HG03558 (cell line): ENCODE measurements around the gene TAL1.
"Not testable (repeated sequence)": the region's sequence is repeated elsewhere in the genome, so short reads cannot be mapped to it uniquely, and the experiment has no call there.

Experiments
- ATAC-seq: cut with Tn5 transposase; IDR thresholded peaks from one replicate; pipeline ENCODE4 v1.9.1; 2021; ENCODE audit warnings: moderate number of reproducible peaks; ENCODE audit not compliant: unreplicated experiment; ENCODE audit errors: extremely low read depth

TAL1 gene

GRCh38 chr1:47232187-47232874 is at the start of gene TAL1:
Gene TAL1, minus strand, starts transcription at chr1:47232225. Its CDS starts 6,337 bp downstream, at chr1:47225888.
- no peak for ATAC-seq

- no peak for ATAC-seq
These were observed 48.1 kb upstream of the TAL1 start for GRCh38 chr1:47280142-47280541.

- no peak for ATAC-seq
These were observed 44.8 kb upstream of the TAL1 start for GRCh38 chr1:47276850-47277249.

GRCh38 chr1:47275811-47276210 is 43.8 kb upstream of the TAL1 start:
- not testable (repeated sequence) for ATAC-seq

GRCh38 chr1:47265529-47265928 is 33.5 kb upstream of the TAL1 start:
- not testable (repeated sequence) for ATAC-seq

- no peak for ATAC-seq
These were observed 30.9 kb upstream of the TAL1 start for GRCh38 chr1:47262787-47263413.

- ATAC-seq = no peak
These were observed 25.2 kb upstream of the TAL1 start for GRCh38 chr1:47257224-47257623.

GRCh38 chr1:47252795-47253194 is 20.8 kb upstream of the TAL1 start:
- no peak for ATAC-seq

- no peak for ATAC-seq
These were observed 20.3 kb upstream of the TAL1 start for GRCh38 chr1:47252369-47252768.

- no peak for ATAC-seq
These were observed 17.7 kb upstream of the TAL1 start for GRCh38 chr1:47249755-47250154.

GRCh38 chr1:47244339-47244862 is 12.4 kb upstream of the TAL1 start:
- no peak for ATAC-seq

GRCh38 chr1:47243910-47244309 is 11.9 kb upstream of the TAL1 start:
- ATAC-seq = no peak

GRCh38 chr1:47241114-47242113 is 9.4 kb upstream of the TAL1 start:
- no peak for ATAC-seq

- no peak for ATAC-seq
These were observed 7.0 kb upstream of the TAL1 start for GRCh38 chr1:47238935-47239592.

- ATAC-seq = no peak
These were observed 3.8 kb upstream of the TAL1 start for GRCh38 chr1:47235806-47236205.

- ATAC-seq = no peak
These were observed 3.2 kb upstream of the TAL1 start for GRCh38 chr1:47235241-47235681.

GRCh38 chr1:47233186-47233585 is 1.2 kb upstream of the TAL1 start:
- no peak for ATAC-seq

- ATAC-seq = no peak
These were observed 481 bp downstream of the TAL1 start for GRCh38 chr1:47231301-47232186.

- no peak for ATAC-seq
These were observed 1.2 kb downstream of the TAL1 start for GRCh38 chr1:47230692-47231300.
